Endometrium (tissue), 2 donors: ENCODE data around the gene NUDT6.
A peak's percentile ranks its signal among the peaks of the same experiment; 100 is the strongest.
"Not testable (repeated sequence)": the region's sequence is repeated elsewhere in the genome, so short reads cannot be mapped to it uniquely, and the experiment has no call there.

ENCODE experiments used
- FAIRE-seq: peaks from 2 replicates; lab custom pipeline; 2012; peaks lifted over from hg19 to GRCh38; lab: Jason Lieb, UNC
- donor health status: control.
- donor health status: control.

Gene NUDT6

GRCh38 chr4:122921971-122922876 lies at the start of gene NUDT6:
NUDT6 (minus strand) TSS chr4:122922597; CDS start chr4:122922572, 25 bp downstream.
- FAIRE-seq: no peak

GRCh38 chr4:122968227-122968812 lies 45.9 kb upstream of the NUDT6 start:
- FAIRE-seq: no peak

- FAIRE-seq: no peak
These were observed 44.8 kb upstream of the NUDT6 start for GRCh38 chr4:122967231-122967630.

- no peak for FAIRE-seq
These were observed 43.8 kb upstream of the NUDT6 start for GRCh38 chr4:122966201-122966600.

GRCh38 chr4:122963216-122963615 lies 40.8 kb upstream of the NUDT6 start:
- FAIRE-seq: no peak

- peak; percentile 12 for FAIRE-seq
These were observed 38.2 kb upstream of the NUDT6 start for GRCh38 chr4:122960611-122961000.

GRCh38 chr4:122959981-122960610 lies 37.7 kb upstream of the NUDT6 start:
- peak; percentile 91 for FAIRE-seq

- FAIRE-seq: no peak
These were observed 37.0 kb upstream of the NUDT6 start for GRCh38 chr4:122959441-122959840.

GRCh38 chr4:122958505-122958904 lies 36.1 kb upstream of the NUDT6 start:
- FAIRE-seq: no peak

- FAIRE-seq: no peak
These were observed 31.5 kb upstream of the NUDT6 start for GRCh38 chr4:122953924-122954323.

- FAIRE-seq: no peak
These were observed 29.6 kb upstream of the NUDT6 start for GRCh38 chr4:122952028-122952427.

- FAIRE-seq: no peak
These were observed 26.3 kb upstream of the NUDT6 start for GRCh38 chr4:122948671-122949070.

GRCh38 chr4:122946142-122946541 lies 23.7 kb upstream of the NUDT6 start:
- FAIRE-seq: no peak

- FAIRE-seq: not testable (repeated sequence)
These were observed 22.7 kb upstream of the NUDT6 start for GRCh38 chr4:122945136-122945535.

GRCh38 chr4:122932763-122933162 lies 10.4 kb upstream of the NUDT6 start:
- no peak for FAIRE-seq

GRCh38 chr4:122930862-122931261 lies 8.5 kb upstream of the NUDT6 start:
- peak; percentile 94 for FAIRE-seq

GRCh38 chr4:122928930-122929329 lies 6.5 kb upstream of the NUDT6 start:
- no peak for FAIRE-seq

GRCh38 chr4:122922877-122923511 lies 597 bp upstream of the NUDT6 start:
- peak; percentile 51 for FAIRE-seq

GRCh38 chr4:122921300-122921699 lies 1.1 kb downstream of the NUDT6 start:
- FAIRE-seq: no peak

GRCh38 chr4:122920473-122920872 lies 1.9 kb downstream of the NUDT6 start:
- no peak for FAIRE-seq

- FAIRE-seq: no peak
These were observed 4.7 kb downstream of the NUDT6 start for GRCh38 chr4:122917731-122918130.

GRCh38 chr4:122914938-122915337 lies 7.5 kb downstream of the NUDT6 start:
- FAIRE-seq: no peak
